Vagina (tissue), 2 donors: ENCODE data around the gene PRKCE.
"Not testable (repeated sequence)": the region's sequence is repeated elsewhere in the genome, so short reads cannot be mapped to it uniquely, and the experiment has no call there.

ENCODE experiments used
- CTCF ChIP-seq, 3 experiments: fragments of 450-650 bp in 2 of 3; fragments of 200-600 bp in 1 of 3; sonication (generic) in 1 of 3; IDR thresholded peaks; one replicate each; pipeline ENCODE4 v1.5.1; 2017 to 2019; ENCODE audit warnings: antibody characterized with exemption in 3 of 3, mild to moderate bottlenecking in 2 of 3, moderate library complexity in 2 of 3
- POLR2A ChIP-seq, 2 donors: fragments of 450-650 bp; IDR thresholded peaks; one replicate each; pipeline ENCODE4 v1.6.1; 2017; ENCODE audit warnings: antibody characterized with exemption in 2 of 2, mild to moderate bottlenecking in 2 of 2, moderate library complexity in 2 of 2
- POLR2AphosphoS5 ChIP-seq, 2 donors: sonication (generic); formaldehyde crosslinking; IDR thresholded peaks; one replicate each; pipeline ENCODE4 v1.9.0; 2017; ENCODE audit warnings: antibody characterized with exemption in 2 of 2, mild to moderate bottlenecking in 2 of 2, low read depth in 1 of 2; ENCODE audit not compliant: insufficient read depth in 1 of 2

DNA sequence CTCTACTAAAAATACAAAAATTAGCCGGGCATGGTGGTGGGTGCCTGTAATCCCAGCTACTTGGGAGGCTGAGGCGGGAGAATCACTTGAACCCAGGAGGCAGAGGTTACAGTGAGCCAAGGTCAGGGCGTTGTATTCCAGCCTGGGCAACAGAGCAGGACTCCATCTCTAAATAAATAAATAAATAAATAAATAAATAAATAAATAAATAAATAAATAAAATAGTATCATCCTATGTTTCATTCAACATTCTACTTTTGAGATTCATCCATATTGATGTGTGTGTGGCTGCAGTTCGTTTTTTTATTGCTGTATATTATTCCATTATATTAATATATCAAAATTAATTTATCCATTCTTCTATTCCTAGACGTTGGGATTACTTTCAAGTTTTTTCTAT is 207.4 kb downstream of the PRKCE start:
- not testable (repeated sequence) for TF ChIP-seq CTCF (IDR thresholded peaks at IDR 0.05); POLR2AphosphoS5 (IDR thresholded peaks at IDR 0.05; ENCODE audit: insufficient read depth in 1 of 2, low read depth in 1 of 2); POLR2A (IDR thresholded peaks at IDR 0.05)
